ENCODE results near the gene NRBP1. TPM values are rescaled to one million over a fixed set of nuclear protein-coding genes. Genes with fewer than 3 reads are reported as not detected.

Gene NRBP1
- total and polyA plus RNA-seq, 2 of the 8 experiments (the other 6 are each of a cell fraction or from before 2014, with no cell fraction given): 115 to 145 TPM

DNA sequence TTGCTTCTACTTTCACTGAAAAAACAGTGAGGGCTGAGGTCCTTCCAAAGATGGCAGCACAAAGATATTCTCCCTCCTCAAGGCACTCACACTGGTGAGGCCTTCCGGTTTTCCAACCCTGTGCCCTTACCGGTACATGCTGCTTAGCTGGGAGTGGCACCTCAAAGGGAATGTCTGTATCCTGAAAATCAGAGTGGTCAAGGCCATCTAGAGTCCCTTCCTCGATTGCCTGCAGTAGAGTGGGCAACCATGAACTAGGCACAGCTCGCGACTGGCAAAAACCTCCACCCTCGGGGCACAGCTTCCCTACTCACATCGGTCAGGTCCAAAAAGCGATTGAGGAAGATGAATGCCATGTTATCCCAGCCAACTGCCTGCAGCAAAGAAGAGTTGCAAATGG is 17.2 kb downstream of the NRBP1 start (continued):
- TF ChIP-seq, protein P1, sequence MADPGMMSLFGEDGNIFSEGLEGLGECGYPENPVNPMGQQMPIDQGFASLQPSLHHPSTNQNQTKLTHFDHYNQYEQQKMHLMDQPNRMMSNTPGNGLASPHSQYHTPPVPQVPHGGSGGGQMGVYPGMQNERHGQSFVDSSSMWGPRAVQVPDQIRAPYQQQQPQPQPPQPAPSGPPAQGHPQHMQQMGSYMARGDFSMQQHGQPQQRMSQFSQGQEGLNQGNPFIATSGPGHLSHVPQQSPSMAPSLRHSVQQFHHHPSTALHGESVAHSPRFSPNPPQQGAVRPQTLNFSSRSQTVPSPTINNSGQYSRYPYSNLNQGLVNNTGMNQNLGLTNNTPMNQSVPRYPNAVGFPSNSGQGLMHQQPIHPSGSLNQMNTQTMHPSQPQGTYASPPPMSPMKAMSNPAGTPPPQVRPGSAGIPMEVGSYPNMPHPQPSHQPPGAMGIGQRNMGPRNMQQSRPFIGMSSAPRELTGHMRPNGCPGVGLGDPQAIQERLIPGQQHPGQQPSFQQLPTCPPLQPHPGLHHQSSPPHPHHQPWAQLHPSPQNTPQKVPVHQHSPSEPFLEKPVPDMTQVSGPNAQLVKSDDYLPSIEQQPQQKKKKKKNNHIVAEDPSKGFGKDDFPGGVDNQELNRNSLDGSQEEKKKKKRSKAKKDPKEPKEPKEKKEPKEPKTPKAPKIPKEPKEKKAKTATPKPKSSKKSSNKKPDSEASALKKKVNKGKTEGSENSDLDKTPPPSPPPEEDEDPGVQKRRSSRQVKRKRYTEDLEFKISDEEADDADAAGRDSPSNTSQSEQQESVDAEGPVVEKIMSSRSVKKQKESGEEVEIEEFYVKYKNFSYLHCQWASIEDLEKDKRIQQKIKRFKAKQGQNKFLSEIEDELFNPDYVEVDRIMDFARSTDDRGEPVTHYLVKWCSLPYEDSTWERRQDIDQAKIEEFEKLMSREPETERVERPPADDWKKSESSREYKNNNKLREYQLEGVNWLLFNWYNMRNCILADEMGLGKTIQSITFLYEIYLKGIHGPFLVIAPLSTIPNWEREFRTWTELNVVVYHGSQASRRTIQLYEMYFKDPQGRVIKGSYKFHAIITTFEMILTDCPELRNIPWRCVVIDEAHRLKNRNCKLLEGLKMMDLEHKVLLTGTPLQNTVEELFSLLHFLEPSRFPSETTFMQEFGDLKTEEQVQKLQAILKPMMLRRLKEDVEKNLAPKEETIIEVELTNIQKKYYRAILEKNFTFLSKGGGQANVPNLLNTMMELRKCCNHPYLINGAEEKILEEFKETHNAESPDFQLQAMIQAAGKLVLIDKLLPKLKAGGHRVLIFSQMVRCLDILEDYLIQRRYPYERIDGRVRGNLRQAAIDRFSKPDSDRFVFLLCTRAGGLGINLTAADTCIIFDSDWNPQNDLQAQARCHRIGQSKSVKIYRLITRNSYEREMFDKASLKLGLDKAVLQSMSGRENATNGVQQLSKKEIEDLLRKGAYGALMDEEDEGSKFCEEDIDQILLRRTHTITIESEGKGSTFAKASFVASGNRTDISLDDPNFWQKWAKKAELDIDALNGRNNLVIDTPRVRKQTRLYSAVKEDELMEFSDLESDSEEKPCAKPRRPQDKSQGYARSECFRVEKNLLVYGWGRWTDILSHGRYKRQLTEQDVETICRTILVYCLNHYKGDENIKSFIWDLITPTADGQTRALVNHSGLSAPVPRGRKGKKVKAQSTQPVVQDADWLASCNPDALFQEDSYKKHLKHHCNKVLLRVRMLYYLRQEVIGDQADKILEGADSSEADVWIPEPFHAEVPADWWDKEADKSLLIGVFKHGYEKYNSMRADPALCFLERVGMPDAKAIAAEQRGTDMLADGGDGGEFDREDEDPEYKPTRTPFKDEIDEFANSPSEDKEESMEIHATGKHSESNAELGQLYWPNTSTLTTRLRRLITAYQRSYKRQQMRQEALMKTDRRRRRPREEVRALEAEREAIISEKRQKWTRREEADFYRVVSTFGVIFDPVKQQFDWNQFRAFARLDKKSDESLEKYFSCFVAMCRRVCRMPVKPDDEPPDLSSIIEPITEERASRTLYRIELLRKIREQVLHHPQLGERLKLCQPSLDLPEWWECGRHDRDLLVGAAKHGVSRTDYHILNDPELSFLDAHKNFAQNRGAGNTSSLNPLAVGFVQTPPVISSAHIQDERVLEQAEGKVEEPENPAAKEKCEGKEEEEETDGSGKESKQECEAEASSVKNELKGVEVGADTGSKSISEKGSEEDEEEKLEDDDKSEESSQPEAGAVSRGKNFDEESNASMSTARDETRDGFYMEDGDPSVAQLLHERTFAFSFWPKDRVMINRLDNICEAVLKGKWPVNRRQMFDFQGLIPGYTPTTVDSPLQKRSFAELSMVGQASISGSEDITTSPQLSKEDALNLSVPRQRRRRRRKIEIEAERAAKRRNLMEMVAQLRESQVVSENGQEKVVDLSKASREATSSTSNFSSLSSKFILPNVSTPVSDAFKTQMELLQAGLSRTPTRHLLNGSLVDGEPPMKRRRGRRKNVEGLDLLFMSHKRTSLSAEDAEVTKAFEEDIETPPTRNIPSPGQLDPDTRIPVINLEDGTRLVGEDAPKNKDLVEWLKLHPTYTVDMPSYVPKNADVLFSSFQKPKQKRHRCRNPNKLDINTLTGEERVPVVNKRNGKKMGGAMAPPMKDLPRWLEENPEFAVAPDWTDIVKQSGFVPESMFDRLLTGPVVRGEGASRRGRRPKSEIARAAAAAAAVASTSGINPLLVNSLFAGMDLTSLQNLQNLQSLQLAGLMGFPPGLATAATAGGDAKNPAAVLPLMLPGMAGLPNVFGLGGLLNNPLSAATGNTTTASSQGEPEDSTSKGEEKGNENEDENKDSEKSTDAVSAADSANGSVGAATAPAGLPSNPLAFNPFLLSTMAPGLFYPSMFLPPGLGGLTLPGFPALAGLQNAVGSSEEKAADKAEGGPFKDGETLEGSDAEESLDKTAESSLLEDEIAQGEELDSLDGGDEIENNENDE (IDR thresholded peaks at IDR 0.05; ENCODE audit: insufficient replicate concordance, low read length): no peak
- no peak for TF ChIP-seq HDAC6 (IDR thresholded peaks at IDR 0.05; ENCODE audit: low read depth, low read length)
- no peak for TF ChIP-seq SIN3A (conservative IDR thresholded peaks at IDR 0.05 in 1 of 2, IDR thresholded peaks at IDR 0.05 in 1 of 2; ENCODE audit: low read depth in 1 of 2, low read length in 2 of 2)
- no peak for TF ChIP-seq POU5F1 (IDR thresholded peaks at IDR 0.05; ENCODE audit: low read depth, low read length)
- no peak for TF ChIP-seq ZNF274 (IDR thresholded peaks at IDR 0.05; ENCODE audit: borderline replicate concordance, extremely low read depth, low read length)
- TF ChIP-seq GABPA (IDR thresholded peaks at IDR 0.05; ENCODE audit: borderline replicate concordance, insufficient read depth, low read length): no peak
- TF ChIP-seq, protein P2, sequence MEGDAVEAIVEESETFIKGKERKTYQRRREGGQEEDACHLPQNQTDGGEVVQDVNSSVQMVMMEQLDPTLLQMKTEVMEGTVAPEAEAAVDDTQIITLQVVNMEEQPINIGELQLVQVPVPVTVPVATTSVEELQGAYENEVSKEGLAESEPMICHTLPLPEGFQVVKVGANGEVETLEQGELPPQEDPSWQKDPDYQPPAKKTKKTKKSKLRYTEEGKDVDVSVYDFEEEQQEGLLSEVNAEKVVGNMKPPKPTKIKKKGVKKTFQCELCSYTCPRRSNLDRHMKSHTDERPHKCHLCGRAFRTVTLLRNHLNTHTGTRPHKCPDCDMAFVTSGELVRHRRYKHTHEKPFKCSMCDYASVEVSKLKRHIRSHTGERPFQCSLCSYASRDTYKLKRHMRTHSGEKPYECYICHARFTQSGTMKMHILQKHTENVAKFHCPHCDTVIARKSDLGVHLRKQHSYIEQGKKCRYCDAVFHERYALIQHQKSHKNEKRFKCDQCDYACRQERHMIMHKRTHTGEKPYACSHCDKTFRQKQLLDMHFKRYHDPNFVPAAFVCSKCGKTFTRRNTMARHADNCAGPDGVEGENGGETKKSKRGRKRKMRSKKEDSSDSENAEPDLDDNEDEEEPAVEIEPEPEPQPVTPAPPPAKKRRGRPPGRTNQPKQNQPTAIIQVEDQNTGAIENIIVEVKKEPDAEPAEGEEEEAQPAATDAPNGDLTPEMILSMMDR (IDR thresholded peaks at IDR 0.05; ENCODE audit: control extremely low read depth in 1 of 3, insufficient read depth in 1 of 3, low read depth in 1 of 3, low read length in 3 of 3): no peak
- no peak for TF ChIP-seq CEBPB (IDR thresholded peaks at IDR 0.05; ENCODE audit: low read depth, low read length)
- no peak for TF ChIP-seq MAFK (IDR thresholded peaks at IDR 0.05; ENCODE audit: low read depth, low read length)

Data from H1 (cell line).